GM21529 (cell line): ENCODE data around the gene PGC.

ENCODE experiments used
- ATAC-seq: cut with Tn5 transposase; IDR thresholded peaks from one replicate; pipeline ENCODE4 v1.9.1; 2021; ENCODE audit not compliant: unreplicated experiment

The PGC gene

DNA sequence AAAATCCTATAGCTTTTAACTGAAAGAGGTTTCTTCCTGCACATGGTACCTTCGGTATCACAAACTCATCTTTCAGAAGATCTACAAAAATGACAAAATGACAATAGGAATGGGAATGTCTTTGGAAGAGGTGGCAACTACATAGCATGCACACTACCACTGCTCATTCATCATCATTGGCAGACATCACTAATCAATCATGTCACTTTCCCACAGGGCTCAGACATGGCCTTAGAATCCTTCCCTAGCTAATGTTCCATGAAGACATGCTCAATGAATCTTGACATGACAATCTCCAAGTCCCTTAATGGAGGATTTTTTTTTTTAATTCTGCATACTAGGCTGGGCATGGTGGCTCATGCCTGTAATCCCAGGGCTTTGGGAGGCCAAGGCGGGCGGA, 3.2 kb upstream of the PGC start:
- ATAC-seq, result no peak

DNA sequence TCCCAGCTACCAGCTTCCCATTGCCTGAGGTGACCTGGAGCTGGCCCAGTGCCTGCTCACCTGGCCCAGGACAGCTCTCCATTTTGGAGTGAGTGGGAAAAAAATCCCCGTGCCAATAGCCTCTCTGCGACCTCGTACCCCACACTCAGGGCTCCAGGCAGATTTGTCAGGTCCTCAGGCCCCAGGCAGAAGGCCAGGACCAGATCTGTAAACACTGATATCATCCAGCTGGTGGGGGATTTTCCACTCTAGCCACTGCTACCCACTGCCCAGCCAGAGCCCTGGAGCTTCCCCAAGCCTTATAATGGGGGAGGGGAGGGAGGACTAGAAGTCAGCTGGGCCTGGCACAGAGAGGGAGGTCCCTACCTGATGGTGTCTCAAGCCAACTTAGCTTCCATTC, 1.3 kb upstream of the PGC start:
- ATAC-seq, result no peak

DNA sequence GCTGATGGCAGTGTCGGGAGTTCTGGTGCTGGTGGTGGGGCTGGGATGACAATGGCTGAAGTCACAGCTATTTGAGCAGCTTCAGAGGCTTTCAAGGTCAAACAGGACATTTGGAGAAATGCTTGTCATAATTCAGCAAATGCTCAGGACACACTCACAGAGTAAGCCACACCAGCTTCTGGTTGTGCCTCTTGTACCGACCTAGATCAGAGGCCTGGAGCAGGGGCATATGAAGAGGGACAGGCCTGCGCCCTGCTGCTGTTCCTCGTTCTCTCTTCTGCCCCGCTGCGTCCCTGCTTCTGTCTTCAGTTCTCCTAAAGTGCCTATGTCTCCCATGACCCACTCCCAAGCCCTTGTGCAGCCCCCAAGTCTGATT, 893 bp upstream of the PGC start:
- ATAC-seq, result no peak

DNA sequence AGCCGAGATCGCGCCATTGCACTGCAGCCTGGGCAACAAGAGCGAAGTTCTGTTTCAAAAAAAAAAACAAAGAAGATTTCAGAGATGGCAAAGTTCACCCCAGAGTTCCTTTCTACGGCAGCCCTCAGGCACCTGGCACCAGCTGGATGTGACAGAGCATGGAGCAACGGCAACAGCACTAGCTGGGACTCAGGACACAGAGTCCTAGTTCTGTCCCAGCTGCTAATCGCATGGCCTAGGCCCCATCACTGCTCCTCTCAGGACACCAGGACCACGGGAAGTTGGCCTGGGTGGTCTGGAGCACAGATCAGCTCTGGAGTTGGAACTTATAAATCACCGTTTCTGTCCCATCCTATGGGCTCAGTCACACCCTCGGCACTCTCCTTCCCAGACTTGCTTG, 1.1 kb downstream of the PGC start:
- no peak for ATAC-seq

DNA sequence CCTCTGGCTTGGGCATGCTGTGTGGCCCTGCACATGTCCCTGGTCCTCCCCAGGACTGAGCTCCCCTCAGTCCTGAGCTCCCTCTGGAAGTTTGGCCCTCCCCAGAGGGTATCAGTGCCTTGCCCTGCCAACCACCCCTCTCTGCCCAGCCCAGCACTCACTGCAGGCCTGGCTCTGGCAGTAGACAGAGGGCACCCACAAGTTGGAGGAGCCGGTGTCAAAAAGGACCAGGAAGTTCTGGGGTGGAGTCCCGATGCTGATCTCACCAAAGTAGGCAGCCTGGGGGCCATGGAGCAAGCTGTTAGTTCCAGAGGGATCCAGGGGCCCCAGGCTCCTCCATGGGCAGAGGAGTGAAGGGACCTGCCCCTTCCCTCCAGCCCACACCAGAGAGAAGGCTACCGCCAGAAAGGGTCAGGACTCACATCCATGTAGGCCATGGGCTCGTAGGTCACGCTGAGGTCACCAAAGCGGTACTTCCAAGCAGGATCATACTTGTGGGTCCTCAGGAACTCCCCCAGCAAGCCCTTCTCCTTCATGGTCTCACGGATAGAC, 2.9 kb downstream of the PGC start:
- no peak for ATAC-seq

DNA sequence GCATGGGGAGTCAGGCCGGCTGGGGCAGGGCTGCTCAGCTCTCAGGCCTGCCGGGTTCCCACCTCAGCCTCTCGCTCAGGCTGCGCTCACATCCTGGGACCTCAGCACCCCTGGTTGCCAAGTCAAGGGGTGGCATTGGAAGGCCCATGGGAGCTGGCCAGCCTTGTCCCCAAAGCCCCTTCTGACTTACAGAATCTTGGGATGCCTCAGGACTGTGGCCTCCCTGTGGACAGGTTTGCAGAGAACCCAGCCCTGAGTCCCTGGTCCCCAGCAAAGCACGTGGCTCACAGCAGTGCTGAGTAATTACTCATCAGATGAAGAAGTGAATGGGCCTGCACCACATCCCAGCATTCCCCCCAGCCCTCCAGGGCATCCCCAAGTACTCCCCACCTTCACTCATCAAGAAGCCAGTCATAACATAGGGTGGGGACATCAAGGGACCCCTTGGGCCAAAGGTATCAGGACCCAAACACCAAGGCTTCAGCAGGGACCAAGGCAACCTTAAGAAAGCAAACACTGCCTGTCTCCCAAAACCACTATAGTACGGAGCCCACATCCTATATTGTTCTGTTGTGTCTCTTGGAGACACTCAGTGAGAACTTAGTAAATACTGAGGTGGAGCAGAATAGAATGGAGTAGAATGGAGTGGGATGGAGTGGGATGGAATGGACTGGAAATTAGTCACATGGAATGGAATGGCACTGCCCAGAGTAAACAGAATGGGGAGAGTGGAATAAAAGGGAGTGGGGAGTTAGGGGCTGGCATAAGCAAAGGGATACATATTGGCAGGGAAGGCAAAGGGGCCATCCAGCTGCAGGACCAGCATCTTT, 3.6 kb downstream of the PGC start:
- ATAC-seq, result no peak

DNA sequence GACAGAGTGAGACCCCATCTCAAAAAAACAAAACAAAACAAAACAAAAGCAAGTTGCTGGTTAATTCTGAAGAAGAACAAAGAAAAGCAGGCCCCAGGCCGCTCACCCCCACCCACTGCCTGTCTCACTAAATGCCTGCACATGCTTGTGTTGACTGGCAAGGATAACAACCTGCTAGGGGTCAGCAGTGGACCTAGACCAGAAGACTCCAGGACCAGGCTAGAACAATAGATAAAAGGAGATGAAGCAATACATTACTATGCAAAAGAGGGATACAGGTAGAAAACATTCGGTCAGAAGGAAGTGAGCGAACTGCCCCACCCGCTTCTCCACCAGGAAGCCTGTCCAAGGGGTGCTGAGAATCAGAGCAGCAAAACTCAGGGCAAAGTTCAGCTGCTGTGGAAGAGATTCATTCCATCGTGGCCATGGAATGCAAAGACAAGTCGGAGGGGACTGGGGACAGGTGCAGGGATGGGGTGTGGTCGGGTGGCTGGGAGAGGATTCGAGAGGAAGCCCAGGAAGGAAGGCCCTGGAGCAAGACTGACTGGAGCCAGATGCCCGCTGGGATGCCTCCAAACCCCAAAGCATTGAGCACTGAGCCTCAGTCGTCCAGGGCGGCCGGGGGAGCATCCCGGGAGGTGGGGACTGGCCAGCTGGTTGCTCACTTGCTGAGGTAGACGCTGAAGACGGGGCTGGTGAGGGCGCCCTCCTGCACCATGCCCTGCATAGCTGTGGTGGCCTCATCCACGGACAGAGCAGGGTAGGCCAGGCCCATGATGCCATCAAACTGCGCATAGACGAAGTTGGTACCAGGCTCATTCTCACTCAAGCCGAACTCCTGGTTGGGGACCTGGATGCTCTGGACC, 5.3 kb downstream of the PGC start:
- no peak for ATAC-seq

DNA sequence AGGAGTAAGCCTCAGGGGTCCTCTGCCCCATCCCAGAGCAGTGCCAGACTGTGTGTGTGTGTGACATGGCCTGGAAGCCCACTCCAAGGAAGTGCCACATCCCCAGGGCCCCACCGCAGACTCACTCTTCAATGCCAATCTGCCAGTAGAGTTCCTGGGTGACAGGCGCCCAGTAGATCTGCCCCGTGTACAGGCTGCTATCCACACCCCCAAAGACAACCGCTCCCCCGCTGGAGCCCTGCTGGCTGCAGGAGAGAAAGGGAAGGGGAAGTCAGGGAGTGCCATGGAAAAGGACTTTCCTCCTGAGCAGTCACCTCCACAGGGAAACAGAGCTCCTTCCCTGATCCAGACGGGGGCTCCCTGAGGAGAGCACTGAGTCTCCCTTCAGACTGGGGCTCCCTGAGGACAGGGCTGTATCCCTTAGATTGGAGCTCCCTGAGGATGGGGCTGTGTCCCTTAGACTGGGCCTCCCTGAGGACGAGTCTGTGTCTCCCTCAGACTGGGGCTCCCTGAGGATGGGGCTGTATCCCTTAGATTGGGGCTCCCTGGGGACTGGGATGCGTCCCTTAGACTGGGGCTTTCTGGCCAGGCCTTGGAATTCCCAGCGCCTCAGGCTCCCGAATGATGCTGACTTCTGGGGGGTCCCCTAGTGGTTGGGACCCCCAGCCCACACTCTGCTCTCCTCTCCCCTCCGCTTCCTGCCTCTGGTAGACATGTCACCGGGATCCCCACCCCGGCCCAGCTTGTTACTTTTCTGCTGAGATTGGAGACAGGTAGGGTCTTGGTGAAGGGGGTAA, 6.6 kb downstream of the PGC start:
- no peak for ATAC-seq

DNA sequence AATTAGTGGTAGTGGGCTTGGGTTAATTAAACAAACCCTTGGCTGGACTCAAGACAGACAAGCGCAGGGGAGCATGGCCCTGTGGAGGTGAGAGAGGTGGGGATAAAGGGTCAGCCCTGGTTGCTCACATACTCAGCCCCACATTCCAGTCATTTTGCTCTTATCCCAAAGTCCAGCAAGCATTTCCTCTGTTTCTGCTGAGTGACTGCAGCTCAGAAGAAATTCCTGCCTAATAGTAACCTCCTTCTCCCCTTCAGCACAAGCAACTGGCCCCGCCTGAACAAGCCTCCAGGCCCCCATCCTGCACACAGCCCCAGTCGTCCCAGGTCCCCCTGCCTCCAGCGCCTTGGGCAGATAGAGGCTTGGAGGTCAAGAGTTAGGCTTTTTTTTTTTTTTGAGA, 8.2 kb downstream of the PGC start:
- ATAC-seq, result no peak

DNA sequence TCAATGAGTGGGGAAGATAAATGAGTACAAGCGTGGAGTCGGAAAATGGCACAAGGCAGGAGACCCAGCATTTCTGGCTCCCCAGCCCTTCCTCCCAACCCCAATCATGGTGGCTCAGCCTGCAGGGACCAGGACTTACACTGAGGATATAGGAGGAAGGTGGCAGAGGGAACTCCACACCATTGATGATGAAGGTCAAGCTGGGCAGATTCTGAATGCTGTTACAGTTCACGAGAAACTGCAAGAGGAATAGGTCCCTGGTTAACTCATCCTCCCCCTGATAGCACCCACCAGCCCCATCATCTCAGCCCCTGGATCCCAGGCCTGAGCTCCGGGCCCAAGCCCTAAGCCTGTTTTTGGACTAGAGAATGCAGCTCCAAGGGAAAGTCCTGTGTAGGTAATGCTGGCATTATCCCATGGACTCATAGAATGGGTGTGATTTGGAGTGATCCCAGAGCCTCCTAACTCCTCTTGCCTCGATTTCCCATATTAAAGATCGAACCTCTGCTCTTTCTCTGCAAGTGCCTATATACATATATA, 9.5 kb downstream of the PGC start:
- no peak for ATAC-seq

DNA sequence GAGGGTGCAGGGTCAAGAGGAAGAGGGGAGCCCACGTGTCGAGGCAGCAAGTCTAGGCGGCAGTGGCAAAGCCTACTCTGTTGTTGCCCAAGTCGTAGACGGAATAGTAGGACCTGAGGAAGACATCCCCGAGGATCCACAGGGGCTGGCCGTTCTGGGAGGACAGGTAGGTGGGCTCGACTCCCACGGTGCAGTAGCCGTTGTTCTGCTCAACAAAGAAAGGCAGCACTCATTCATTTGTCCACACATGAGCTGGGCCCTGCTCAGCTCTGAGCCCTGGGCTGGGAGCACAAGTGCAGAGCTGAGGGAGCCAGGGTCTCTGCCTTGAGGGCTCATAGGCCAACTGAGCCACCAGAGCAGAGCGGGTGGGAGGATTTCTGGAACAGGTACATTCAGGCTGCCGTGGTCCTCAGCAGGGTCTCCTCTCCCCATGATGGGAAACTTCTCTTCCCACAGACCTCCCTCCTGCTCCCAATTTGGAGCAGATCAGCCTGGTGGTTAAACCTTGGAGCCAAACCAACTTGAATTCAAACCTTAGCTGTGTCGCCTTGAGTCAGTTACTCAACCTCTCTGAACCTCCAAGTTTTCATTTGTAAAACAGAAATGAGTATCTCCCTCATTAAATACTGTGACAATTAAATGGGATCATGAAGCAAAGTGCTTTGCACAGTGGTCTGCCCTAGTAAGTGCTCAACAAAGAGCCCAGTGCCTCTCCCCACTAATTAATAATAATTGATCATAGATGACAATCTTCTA, 10.2 kb downstream of the PGC start:
- ATAC-seq, result no peak

DNA sequence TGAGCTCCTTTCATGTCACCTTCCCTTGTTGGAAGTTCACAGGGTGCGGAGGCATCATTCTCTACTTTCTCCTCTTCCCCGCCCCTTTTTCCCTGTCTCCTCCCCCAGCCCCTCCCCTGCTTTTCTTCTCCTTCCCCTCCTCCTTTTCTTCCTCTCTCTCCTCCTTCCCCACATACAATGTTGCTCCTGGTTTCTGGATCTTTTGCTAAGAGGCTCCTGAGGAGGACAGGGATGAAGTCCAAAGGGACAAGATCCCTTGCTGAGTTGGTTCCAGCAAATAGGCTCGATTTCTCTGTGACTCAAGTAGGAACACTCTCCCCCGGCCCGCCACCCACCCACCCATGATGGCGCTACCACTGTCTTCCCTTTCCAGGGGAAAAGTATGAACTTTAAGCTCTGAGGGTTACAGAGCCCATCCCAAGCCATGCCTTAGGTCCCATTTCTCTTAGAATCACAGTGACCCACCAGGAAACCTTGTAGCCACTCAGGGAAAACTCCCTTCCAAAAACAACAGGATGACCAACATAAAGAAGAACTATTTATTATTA, 10.9 kb downstream of the PGC start:
- ATAC-seq, result no peak

DNA sequence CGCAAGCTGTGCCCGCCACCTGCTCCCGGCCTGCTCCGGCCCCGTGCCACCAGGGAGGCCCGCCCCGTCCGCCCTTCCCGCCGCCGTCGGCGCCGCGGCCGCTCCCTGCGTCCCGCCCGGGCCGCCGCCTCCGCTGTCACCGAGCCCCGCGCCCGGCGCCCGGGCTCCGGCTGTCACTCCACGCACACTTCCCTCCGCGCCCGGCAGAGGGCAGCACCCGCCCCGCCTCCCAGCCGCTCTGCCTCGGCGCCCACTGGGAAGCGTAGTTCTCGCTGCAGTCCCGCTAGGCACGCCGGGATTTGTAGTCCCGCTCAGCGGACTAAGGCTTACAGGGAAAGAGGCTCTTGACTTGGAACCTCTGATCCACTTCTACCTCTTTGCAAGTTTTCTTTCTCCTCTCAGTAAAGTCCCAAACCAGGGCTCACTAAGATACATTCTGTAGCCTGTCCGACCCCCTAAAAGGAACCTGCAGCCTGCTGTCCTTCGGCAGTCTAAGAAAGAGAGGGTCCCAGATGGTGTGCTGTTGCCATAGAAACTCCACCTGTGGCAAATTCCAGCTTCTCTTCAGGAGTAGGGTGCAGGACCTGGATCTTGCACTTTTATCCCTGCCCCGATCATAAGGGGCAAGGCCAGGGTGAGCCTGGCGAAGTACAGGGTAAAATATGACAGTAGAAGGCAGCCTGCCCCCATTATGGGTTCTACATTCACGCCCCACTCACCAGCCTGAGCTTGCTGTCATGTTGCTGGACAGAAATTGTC, 11.6 kb downstream of the PGC start, which contains the start of gene TFEB:
Gene TFEB, minus strand, starts transcription at position 182 of the 759 bp plus-strand sequence. CDS start 44,395 bp downstream, outside the sequence.
- ATAC-seq, result peak; percentile 51

DNA sequence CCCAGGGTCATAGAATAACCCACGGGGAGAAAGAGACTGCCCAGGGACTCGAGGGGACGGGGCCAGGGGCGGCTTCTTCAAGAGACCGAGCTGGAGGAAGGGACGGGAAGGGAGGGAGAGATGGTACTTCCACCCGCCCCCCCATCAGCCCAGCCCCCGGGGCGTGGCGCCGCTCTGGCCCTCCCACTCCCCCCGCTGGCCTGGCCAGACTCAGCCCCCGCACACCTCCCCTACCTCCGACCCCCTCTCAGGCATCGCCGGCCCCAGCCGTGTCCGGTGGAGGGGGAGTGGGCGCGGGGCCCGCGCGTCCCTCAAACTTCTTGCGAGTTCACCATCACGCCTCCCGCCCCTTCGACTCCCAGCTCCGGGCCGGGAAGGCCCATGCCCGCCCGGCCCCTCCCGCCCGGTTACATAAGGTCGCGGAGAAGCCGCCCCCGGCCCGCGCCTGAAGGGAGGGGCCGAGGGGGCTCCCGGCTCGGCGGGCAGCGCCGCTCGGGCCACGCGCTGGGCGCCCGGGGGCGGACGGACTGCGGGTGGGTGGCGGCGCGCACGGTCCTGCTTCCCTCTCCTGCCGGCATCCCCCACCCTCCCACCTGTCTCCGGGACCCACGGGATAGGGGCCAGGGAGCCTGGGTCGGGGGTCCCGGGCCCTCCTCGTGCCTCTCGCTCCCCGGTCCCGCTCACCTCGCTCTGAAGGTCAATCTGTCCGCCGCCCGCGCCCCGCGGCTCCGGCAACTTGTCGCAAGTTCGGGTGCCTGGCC, 12.4 kb downstream of the PGC start:
- ATAC-seq, result peak; percentile 29

DNA sequence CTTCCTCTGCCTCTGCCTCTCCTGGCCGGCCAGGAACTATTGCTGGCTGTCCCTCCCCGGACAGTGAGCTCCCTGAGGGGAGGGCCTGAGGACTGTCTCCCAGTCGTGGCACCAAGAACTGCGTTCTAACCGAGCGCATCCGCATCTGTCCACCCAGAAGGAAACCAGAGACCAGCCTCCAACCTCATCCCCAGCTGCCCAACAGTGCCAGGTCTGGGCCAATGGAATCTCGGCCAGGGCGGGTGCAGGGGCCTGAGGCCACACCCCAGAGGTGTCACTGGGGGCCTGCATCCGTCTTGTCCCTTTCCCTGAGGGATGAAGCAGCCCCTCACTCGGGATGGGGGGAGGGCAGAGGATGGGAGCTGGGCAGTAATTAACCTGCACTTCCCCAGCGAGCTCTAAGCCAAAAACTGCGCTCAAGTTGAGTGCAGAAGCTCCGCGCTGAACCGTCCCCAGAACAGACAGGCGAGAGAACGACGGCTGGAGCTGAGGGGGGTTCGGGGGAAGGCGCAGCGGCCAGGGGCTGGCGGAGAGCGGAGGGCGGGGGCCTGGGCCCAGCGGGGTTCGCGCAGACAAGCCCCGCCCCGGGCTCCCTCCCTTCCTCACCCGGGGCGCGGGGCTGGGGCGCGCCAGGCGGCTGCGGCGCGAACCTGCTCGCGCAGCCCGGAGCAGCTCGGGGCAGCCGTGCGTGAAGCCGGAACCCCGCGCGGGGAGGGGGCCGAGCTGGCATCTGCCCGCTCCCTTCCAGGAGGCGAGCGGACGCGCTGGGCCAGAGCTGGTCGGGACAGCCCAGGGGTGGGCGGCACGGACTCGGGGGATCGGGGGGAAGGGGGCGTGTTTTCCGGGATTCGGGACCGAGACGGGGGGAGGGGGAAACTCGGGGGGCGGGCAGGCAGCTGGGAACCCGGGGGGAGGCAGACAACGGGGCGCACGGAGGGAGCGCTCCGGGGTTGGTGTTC, 13.2 kb downstream of the PGC start:
- ATAC-seq, result peak; percentile 45

DNA sequence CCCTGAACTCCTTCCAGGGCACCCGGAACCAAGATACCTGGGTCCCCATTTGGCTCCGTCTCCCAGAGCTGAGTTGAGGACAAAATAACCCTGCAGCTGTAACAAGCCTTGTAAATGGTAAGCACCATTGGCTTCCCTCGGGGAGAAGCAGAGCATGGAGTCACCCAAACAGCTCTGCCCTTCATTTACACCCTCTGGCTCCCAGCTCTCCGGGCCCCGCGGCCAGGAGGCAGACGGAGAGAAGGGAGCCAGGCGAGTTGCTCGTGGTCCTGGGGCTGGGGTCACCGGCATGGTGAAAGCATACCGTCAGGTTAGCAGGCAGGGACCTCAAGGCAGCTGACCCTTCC, 13.9 kb downstream of the PGC start:
- no peak for ATAC-seq
